Activated naive CD8-positive, alpha-beta T cell treated with anti-CD3 and anti-CD28 coated beads, Interleukin-2, amount 50 U/mL, for 24 hours (primary cell): ENCODE data around the gene UGGT2.

Experiments
- ATAC-seq: fragments of 150-1000 bp; cut with Tn5 transposase; one replicate; pipeline ENCODE4 v1.10.0; 2021
- DNase-seq: peaks from one replicate; pipeline ENCODE4 v3.0.0; 2021
- H3K27ac Mint-ChIP-seq: one replicate; pipeline ENCODE4 v1.8.0; 2021; ENCODE audit warnings: mild to moderate bottlenecking, mixed read lengths
- H3K27me3 Mint-ChIP-seq: one replicate; pipeline ENCODE4 v1.8.0; 2021; ENCODE audit warnings: mixed read lengths
- H3K36me3 Mint-ChIP-seq: one replicate; pipeline ENCODE4 v1.8.0; 2021; ENCODE audit warnings: low read depth, mixed read lengths
- H3K4me1 Mint-ChIP-seq: one replicate; pipeline ENCODE4 v1.8.0; 2021; ENCODE audit warnings: mixed read lengths
- H3K4me3 Mint-ChIP-seq: one replicate; pipeline ENCODE4 v1.8.0; 2021; ENCODE audit warnings: mild to moderate bottlenecking, moderate library complexity, mixed read lengths
- H3K9me3 Mint-ChIP-seq: one replicate; pipeline ENCODE4 v1.8.0; 2021; ENCODE audit warnings: mixed read lengths

UGGT2 gene

GRCh38 chr13:95914991-95915501 is 138.2 kb downstream of the UGGT2 start:
- ATAC-seq = no peak

GRCh38 chr13:95906999-95907398 is 146.2 kb downstream of the UGGT2 start:
- no peaks in the 10 kb centered on the region for H3K4me1 Mint-ChIP-seq
- peaks cover 13% of the 10 kb centered on the region for H3K9me3 Mint-ChIP-seq
- peaks cover 4% of the 10 kb centered on the region for H3K27me3 Mint-ChIP-seq
- H3K27ac Mint-ChIP-seq = no peak overlapping the region
- DNase-seq (no peak), ATAC-seq (no peak)
- no peaks in the 10 kb centered on the region for H3K36me3 Mint-ChIP-seq
- no peak overlapping the region for H3K4me3 Mint-ChIP-seq

More at GRCh38 chr13:95914991-95915501, 138.2 kb downstream of the UGGT2 start:
- Mint-ChIP-seq H3K27me3 (no peaks in the 10 kb centered on the region), H3K27ac (no peak overlapping the region), H3K9me3 (no peaks in the 10 kb centered on the region), H3K36me3 (no peaks in the 10 kb centered on the region), H3K4me1 (no peaks in the 10 kb centered on the region), H3K4me3 (no peak overlapping the region)
- DNase-seq = no peak

GRCh38 chr13:95903569-95903968 is 149.6 kb downstream of the UGGT2 start:
- Mint-ChIP-seq H3K4me1 (no peaks in the 10 kb centered on the region), H3K27me3 (peaks cover 4% of the 10 kb centered on the region), H3K9me3 (peaks cover 13% of the 10 kb centered on the region), H3K27ac (no peak overlapping the region), H3K36me3 (no peaks in the 10 kb centered on the region), H3K4me3 (no peak overlapping the region)
- ATAC-seq = no peak
- no peak for DNase-seq

GRCh38 chr13:95902741-95903140 is 150.5 kb downstream of the UGGT2 start:
- Mint-ChIP-seq H3K27ac (no peak overlapping the region), H3K27me3 (no peaks in the 10 kb centered on the region), H3K4me3 (no peak overlapping the region), H3K4me1 (no peaks in the 10 kb centered on the region), H3K9me3 (peaks cover 8% of the 10 kb centered on the region), H3K36me3 (no peaks in the 10 kb centered on the region)
- DNase-seq (no peak), ATAC-seq (no peak)

- Mint-ChIP-seq H3K4me1 (no peaks in the 10 kb centered on the region), H3K27ac (no peak overlapping the region)
- no peak for ATAC-seq
These were observed 154.9 kb downstream of the UGGT2 start for GRCh38 chr13:95898256-95898655.

GRCh38 chr13:95896301-95896700 is 156.9 kb downstream of the UGGT2 start:
- H3K27me3 Mint-ChIP-seq = peaks cover 4% of the 10 kb centered on the region
- H3K27ac Mint-ChIP-seq = no peak overlapping the region
- ATAC-seq (no peak), DNase-seq (no peak)
- H3K4me3 Mint-ChIP-seq = no peak overlapping the region
- no peaks in the 10 kb centered on the region for H3K36me3 Mint-ChIP-seq
- no peaks in the 10 kb centered on the region for H3K9me3 Mint-ChIP-seq
- no peaks in the 10 kb centered on the region for H3K4me1 Mint-ChIP-seq

More at GRCh38 chr13:95898256-95898655, 154.9 kb downstream of the UGGT2 start:
- DNase-seq = no peak
- H3K9me3 Mint-ChIP-seq = no peaks in the 10 kb centered on the region
- no peak overlapping the region for H3K4me3 Mint-ChIP-seq
- peaks cover 2% of the 10 kb centered on the region for H3K27me3 Mint-ChIP-seq
- H3K36me3 Mint-ChIP-seq = no peaks in the 10 kb centered on the region

GRCh38 chr13:95893861-95894260 is 159.3 kb downstream of the UGGT2 start:
- Mint-ChIP-seq H3K27ac (no peak overlapping the region), H3K9me3 (peaks cover 3% of the 10 kb centered on the region), H3K4me1 (no peaks in the 10 kb centered on the region), H3K27me3 (peaks cover 4% of the 10 kb centered on the region), H3K36me3 (no peaks in the 10 kb centered on the region), H3K4me3 (no peak overlapping the region)
- ATAC-seq = no peak
- DNase-seq = no peak

- ATAC-seq = no peak
- no peaks in the 10 kb centered on the region for H3K9me3 Mint-ChIP-seq
These were observed 171.1 kb downstream of the UGGT2 start for GRCh38 chr13:95882121-95882520.

GRCh38 chr13:95880331-95880730 is 172.9 kb downstream of the UGGT2 start:
- no peak overlapping the region for H3K27ac Mint-ChIP-seq
- H3K9me3 Mint-ChIP-seq = no peaks in the 10 kb centered on the region
- H3K27me3 Mint-ChIP-seq = peaks cover 4% of the 10 kb centered on the region
- ATAC-seq (no peak), DNase-seq (no peak)
- no peaks in the 10 kb centered on the region for H3K36me3 Mint-ChIP-seq
- no peaks in the 10 kb centered on the region for H3K4me1 Mint-ChIP-seq
- no peak overlapping the region for H3K4me3 Mint-ChIP-seq

More at GRCh38 chr13:95882121-95882520, 171.1 kb downstream of the UGGT2 start:
- no peak overlapping the region for H3K27ac Mint-ChIP-seq
- no peaks in the 10 kb centered on the region for H3K36me3 Mint-ChIP-seq
- no peak for DNase-seq
- H3K27me3 Mint-ChIP-seq = peaks cover 4% of the 10 kb centered on the region
- H3K4me1 Mint-ChIP-seq = no peaks in the 10 kb centered on the region
- no peak overlapping the region for H3K4me3 Mint-ChIP-seq

- Mint-ChIP-seq H3K36me3 (no peaks in the 10 kb centered on the region), H3K4me3 (no peak overlapping the region), H3K27ac (no peak overlapping the region), H3K9me3 (no peaks in the 10 kb centered on the region), H3K27me3 (peaks cover 8% of the 10 kb centered on the region), H3K4me1 (no peaks in the 10 kb centered on the region)
- ATAC-seq = no peak
- no peak for DNase-seq
These were observed 178.9 kb downstream of the UGGT2 start for GRCh38 chr13:95874286-95874685.

- no peak overlapping the region for H3K27ac Mint-ChIP-seq
- peaks cover 8% of the 10 kb centered on the region for H3K27me3 Mint-ChIP-seq
- ATAC-seq (no peak), DNase-seq (no peak)
- H3K9me3 Mint-ChIP-seq = no peaks in the 10 kb centered on the region
- no peak overlapping the region for H3K4me3 Mint-ChIP-seq
- no peaks in the 10 kb centered on the region for H3K36me3 Mint-ChIP-seq
- H3K4me1 Mint-ChIP-seq = no peaks in the 10 kb centered on the region
These were observed 182.8 kb downstream of the UGGT2 start for GRCh38 chr13:95870421-95870820.

GRCh38 chr13:95865080-95865615 is 188.1 kb downstream of the UGGT2 start:
- no peak for ATAC-seq
- Mint-ChIP-seq H3K9me3 (no peaks in the 10 kb centered on the region), H3K27me3 (peaks cover 6% of the 10 kb centered on the region), H3K4me3 (no peak overlapping the region), H3K27ac (no peak overlapping the region), H3K36me3 (no peaks in the 10 kb centered on the region), H3K4me1 (no peaks in the 10 kb centered on the region)
- no peak for DNase-seq

- Mint-ChIP-seq H3K4me3 (no peak overlapping the region), H3K9me3 (no peaks in the 10 kb centered on the region), H3K36me3 (no peaks in the 10 kb centered on the region), H3K27me3 (peaks cover 12% of the 10 kb centered on the region), H3K27ac (no peak overlapping the region), H3K4me1 (no peaks in the 10 kb centered on the region)
- ATAC-seq (no peak), DNase-seq (no peak)
These were observed 190.8 kb downstream of the UGGT2 start for GRCh38 chr13:95862408-95862807.

GRCh38 chr13:95861296-95861695 is 191.9 kb downstream of the UGGT2 start:
- H3K27me3 Mint-ChIP-seq = peaks cover 12% of the 10 kb centered on the region

GRCh38 chr13:95858286-95859075 is 194.7 kb downstream of the UGGT2 start:
- Mint-ChIP-seq H3K9me3 (no peaks in the 10 kb centered on the region), H3K4me1 (no peaks in the 10 kb centered on the region), H3K4me3 (no peak overlapping the region), H3K27ac (no peak overlapping the region), H3K27me3 (peaks cover 8% of the 10 kb centered on the region), H3K36me3 (no peaks in the 10 kb centered on the region)
- DNase-seq (no peak), ATAC-seq (no peak)

More at GRCh38 chr13:95861296-95861695, 191.9 kb downstream of the UGGT2 start:
- no peak overlapping the region for H3K27ac Mint-ChIP-seq
- DNase-seq (no peak), ATAC-seq (no peak)
- H3K4me1 Mint-ChIP-seq = no peaks in the 10 kb centered on the region
- no peaks in the 10 kb centered on the region for H3K36me3 Mint-ChIP-seq
- no peak overlapping the region for H3K4me3 Mint-ChIP-seq
- no peaks in the 10 kb centered on the region for H3K9me3 Mint-ChIP-seq
